SU-DHL-6 (cell line): ENCODE measurements around the gene KDM4B.

Experiments
- H2AFZ ChIP-seq: fragments of 200-600 bp; sonication (generic); 2 replicates; pipeline ENCODE4 v1.6.1; 2014; ENCODE audit warnings: low read depth, mild to moderate bottlenecking, moderate library complexity, mixed read lengths, antibody characterized with exemption, low read length; ENCODE audit not compliant: severe bottlenecking
- H3F3A ChIP-seq: fragments of 200-600 bp; shearing (Covaris generic); 2 replicates; pipeline ENCODE4 v1.6.0; 2016; ENCODE audit warnings: antibody characterized with exemption, mild to moderate bottlenecking; ENCODE audit not compliant: insufficient read depth
- H3K27ac ChIP-seq: fragments of 200-600 bp; sonication (generic); 2 replicates; pipeline ENCODE4 v1.5.1; 2016; ENCODE audit warnings: low read depth, mild to moderate bottlenecking, low read length, moderate library complexity, mixed read lengths
- H3K27me3 ChIP-seq: fragments of 200-600 bp; sonication (generic), shearing (Covaris generic); 2 replicates; pipeline ENCODE4 v1.6.0; 2014; ENCODE audit warnings: mild to moderate bottlenecking, low read length
- H3K36me3 ChIP-seq: fragments of 200-600 bp; sonication (generic); 2 replicates; pipeline ENCODE4 v1.6.1; 2014; ENCODE audit warnings: mild to moderate bottlenecking, low read length, mixed read lengths
- H3K4me2 ChIP-seq: fragments of 300-600, 200-600 bp; shearing (Covaris generic), sonication (generic); 2 replicates; pipeline ENCODE4 v1.6.0; 2014; ENCODE audit warnings: low read length, low read depth, mild to moderate bottlenecking; ENCODE audit not compliant: poor library complexity, severe bottlenecking
- H3K4me3 ChIP-seq: fragments of 200-600 bp; sonication (generic); 2 replicates; pipeline ENCODE4 v1.5.1; 2014; ENCODE audit warnings: antibody characterized with exemption, low read length, mild to moderate bottlenecking, mixed read lengths; ENCODE audit not compliant: insufficient read depth, poor library complexity, severe bottlenecking
- H3K79me2 ChIP-seq: fragments of 200-600 bp; sonication (generic); 2 replicates; pipeline ENCODE4 v1.6.1; 2014; ENCODE audit warnings: mild to moderate bottlenecking, low read length, moderate library complexity; ENCODE audit not compliant: insufficient read depth
- H3K9ac ChIP-seq: fragments of 200-600 bp; sonication (generic); 2 replicates; pipeline ENCODE4 v1.7.0; 2014; ENCODE audit warnings: mild to moderate bottlenecking, low read length
- H3K9me2 ChIP-seq: fragments of 200-600 bp; sonication (generic); replicated peaks from 2 replicates; pipeline ENCODE4 v1.6.1; 2014; ENCODE audit warnings: low read length; ENCODE audit not compliant: insufficient read depth
- H3K9me3 ChIP-seq: fragments of 200-600 bp; sonication (generic); 2 replicates; pipeline ENCODE4 v1.6.1; 2014; ENCODE audit warnings: low read length, mixed read lengths; ENCODE audit not compliant: insufficient read depth
- H4K20me1 ChIP-seq: fragments of 200-600 bp; sonication (generic); 2 replicates; pipeline ENCODE4 v1.6.1; 2014; ENCODE audit warnings: low read depth, mild to moderate bottlenecking, antibody characterized with exemption, low read length, moderate library complexity, mixed read lengths
- EZH2phosphoT487 ChIP-seq: fragments of 200-600 bp; sonication (generic), shearing (Covaris generic); conservative IDR thresholded peaks from 2 replicates; pipeline ENCODE4 v1.6.1; 2018; ENCODE audit warnings: mild to moderate bottlenecking, antibody characterized with exemption, low read length, moderate library complexity, mixed read lengths
- TF ChIP-seq, protein P1 (sequence below): fragments of 200-600 bp; sonication (generic); IDR thresholded peaks from one replicate; pipeline ENCODE4 v1.5.1; 2017; ENCODE audit warnings: antibody characterized with exemption, mild to moderate bottlenecking, low read length, moderate library complexity; ENCODE audit not compliant: insufficient read depth, poor library complexity, severe bottlenecking

Gene KDM4B

DNA sequence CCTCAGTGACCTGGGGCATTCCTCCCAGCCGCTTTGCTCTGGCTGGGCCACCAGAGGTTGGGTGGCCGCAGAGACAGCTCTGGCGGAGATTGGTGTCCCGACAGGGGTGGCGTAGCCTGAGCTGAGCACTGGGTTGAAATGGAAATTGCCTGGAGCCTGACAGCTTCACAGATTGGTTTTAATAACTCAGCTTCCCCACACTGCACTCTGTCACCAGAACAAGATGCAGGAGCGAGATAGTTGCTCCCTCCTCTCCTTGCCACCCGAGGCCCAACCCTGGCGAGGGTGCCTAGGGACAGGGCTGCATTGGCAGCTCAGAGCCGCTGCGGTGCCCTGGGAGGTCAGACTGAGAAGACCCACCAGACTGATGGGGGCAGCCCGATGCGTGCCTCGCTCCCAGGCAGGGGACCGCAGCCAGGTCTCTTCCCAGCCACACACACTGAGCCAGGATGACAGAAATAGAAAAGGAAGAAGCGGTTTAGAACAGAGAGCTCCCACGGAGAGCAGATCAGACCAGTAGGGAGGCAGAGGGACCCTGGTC, 84.1 kb downstream of the KDM4B start:
- no peaks in the 10 kb centered on the region for H3K36me3 ChIP-seq
- peak overlapping the region; percentile 34; the same call in 1 of the 2 replicates for H3K27ac ChIP-seq
- H3K9me2 ChIP-seq, result no peaks in the 10 kb centered on the region
- H3K4me2 ChIP-seq, result no peak overlapping the region
- H4K20me1 ChIP-seq, result no peaks in the 10 kb centered on the region
- no peaks in the 10 kb centered on the region for H3K79me2 ChIP-seq
- no peak overlapping the region for H2AFZ ChIP-seq
- H3K27me3 ChIP-seq, result no peaks in the 10 kb centered on the region
- no peak overlapping the region for H3K4me3 ChIP-seq
- no peaks in the 10 kb centered on the region for H3K9me3 ChIP-seq
- no peak overlapping the region for H3K9ac ChIP-seq
- no peaks in the 10 kb centered on the region for H3F3A ChIP-seq
- no peak for TF ChIP-seq EZH2phosphoT487
- TF ChIP-seq, protein P1, sequence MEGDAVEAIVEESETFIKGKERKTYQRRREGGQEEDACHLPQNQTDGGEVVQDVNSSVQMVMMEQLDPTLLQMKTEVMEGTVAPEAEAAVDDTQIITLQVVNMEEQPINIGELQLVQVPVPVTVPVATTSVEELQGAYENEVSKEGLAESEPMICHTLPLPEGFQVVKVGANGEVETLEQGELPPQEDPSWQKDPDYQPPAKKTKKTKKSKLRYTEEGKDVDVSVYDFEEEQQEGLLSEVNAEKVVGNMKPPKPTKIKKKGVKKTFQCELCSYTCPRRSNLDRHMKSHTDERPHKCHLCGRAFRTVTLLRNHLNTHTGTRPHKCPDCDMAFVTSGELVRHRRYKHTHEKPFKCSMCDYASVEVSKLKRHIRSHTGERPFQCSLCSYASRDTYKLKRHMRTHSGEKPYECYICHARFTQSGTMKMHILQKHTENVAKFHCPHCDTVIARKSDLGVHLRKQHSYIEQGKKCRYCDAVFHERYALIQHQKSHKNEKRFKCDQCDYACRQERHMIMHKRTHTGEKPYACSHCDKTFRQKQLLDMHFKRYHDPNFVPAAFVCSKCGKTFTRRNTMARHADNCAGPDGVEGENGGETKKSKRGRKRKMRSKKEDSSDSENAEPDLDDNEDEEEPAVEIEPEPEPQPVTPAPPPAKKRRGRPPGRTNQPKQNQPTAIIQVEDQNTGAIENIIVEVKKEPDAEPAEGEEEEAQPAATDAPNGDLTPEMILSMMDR, result no peak

DNA sequence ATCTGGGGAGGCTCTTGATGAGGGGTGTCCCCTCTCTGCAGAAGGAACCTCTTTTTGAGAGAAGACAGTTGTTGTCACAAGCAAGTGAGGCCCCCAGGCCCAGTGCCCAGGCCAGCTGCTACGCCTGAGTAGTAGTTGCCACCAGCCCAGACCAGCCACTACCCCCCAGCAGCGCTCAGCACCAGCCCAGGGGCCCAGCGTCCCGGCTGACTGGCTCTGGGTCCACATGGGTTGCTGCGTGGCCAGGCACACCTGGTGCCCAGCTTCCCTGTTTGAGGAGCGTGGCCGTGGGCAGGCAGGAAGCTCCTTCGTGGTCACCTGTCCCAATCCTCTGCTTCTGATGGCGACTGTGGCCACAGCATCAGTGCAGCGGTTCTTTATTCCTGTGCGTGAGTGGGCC, 84.7 kb downstream of the KDM4B start:
- H3K4me3 ChIP-seq, result no peak overlapping the region
- H2AFZ ChIP-seq, result no peak overlapping the region
- no peaks in the 10 kb centered on the region for H3K36me3 ChIP-seq
- no peak for TF ChIP-seq EZH2phosphoT487
- TF ChIP-seq, protein P1, result no peak
- H3K27me3 ChIP-seq, result no peaks in the 10 kb centered on the region
- H3K9ac ChIP-seq, result no peak overlapping the region
- H3K9me3 ChIP-seq, result no peaks in the 10 kb centered on the region
- no peak overlapping the region for H3K4me2 ChIP-seq
- H3K27ac ChIP-seq, result peak overlapping the region; percentile 34; the same call in 1 of the 2 replicates
- no peaks in the 10 kb centered on the region for H4K20me1 ChIP-seq
- no peaks in the 10 kb centered on the region for H3K79me2 ChIP-seq
- H3K9me2 ChIP-seq, result no peaks in the 10 kb centered on the region
- H3F3A ChIP-seq, result no peaks in the 10 kb centered on the region

DNA sequence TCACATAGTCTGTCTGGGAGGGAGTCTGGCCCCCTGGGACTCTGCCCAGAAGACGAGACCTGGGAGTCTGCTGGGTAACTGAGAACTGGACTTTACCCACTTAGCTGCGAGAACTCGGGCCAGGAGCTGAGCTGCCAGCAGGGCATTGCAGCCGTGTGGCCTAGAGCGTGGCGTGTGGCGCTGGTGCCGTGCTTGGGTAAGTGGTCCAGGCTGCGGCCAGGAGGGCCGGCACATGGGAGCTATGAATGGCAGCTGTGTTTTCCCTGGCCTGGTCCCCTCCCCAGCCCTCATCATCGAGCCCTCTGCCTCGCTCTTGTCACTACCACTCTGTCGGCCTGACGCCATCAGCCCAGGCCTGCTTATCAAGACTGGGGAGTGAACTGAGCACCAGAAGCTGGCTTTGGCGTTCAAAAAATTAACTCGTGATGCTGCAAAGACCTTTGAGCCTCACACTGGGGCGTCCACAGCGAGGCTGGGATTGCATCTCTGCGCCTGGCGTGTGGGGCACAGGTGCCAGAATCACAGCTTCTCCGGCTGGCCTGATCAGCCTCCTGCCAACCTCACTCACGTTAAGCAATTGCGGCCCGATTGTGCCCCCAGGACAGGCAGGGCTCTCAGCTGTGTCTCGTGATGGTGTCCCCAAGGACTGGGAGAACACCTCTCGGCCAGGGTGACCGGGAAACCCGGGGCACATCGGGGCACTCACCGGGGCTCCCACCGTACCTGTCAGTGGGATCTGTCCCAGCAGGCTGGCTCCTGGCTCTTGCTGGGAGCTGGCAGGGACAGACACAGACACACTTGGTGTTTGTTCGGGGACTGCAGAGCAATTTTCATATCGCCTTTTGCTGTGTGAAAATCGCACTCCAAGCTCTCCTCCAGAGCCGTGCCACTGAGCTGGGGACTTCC, 85.9 kb downstream of the KDM4B start:
- Histone ChIP-seq H3K9me3 (no peaks in the 10 kb centered on the region), H3K36me3 (no peaks in the 10 kb centered on the region), H3K9ac (no peak overlapping the region), H3K4me2 (no peak overlapping the region), H3K4me3 (no peak overlapping the region), H3K27me3 (no peaks in the 10 kb centered on the region), H3F3A (no peaks in the 10 kb centered on the region), H2AFZ (no peak overlapping the region), H3K9me2 (no peaks in the 10 kb centered on the region), H4K20me1 (no peaks in the 10 kb centered on the region), H3K27ac (no peak overlapping the region), H3K79me2 (no peaks in the 10 kb centered on the region)
- no peak for TF ChIP-seq EZH2phosphoT487
- TF ChIP-seq, protein P1, result no peak
